SU-DHL-6 (cell line): ENCODE results near the gene WDR37.

ENCODE experiments used
- EZH2phosphoT487 ChIP-seq: fragments of 200-600 bp; sonication (generic), shearing (Covaris generic); conservative IDR thresholded peaks from 2 replicates; pipeline ENCODE4 v1.6.1; 2018; ENCODE audit warnings: mild to moderate bottlenecking, antibody characterized with exemption, low read length, moderate library complexity, mixed read lengths
- TF ChIP-seq, protein P1 (sequence below): fragments of 200-600 bp; sonication (generic); IDR thresholded peaks from one replicate; pipeline ENCODE4 v1.5.1; 2017; ENCODE audit warnings: antibody characterized with exemption, mild to moderate bottlenecking, low read length, moderate library complexity; ENCODE audit not compliant: insufficient read depth, poor library complexity, severe bottlenecking

DNA sequence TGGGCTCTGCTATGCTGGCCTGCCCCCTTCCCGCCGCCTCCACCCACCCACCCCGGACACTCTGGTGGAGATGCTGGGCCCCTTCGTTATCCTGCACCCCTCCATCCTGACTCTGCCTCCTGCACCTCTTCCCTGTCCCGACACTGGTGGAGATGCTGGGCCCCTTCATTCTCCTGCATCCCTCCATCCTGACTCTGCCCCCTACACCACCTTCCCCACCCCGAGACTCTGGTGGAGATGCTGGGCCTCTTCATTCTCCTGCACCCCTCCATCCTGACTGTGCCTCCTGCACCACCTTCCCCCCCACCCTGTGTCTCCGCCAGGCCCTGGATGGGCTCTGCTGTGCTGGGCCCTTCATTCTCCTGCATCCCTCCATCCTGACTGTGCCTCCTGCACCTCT, 45.5 kb upstream of the WDR37 start:
- TF ChIP-seq EZH2phosphoT487, result no peak
- TF ChIP-seq, protein P1, sequence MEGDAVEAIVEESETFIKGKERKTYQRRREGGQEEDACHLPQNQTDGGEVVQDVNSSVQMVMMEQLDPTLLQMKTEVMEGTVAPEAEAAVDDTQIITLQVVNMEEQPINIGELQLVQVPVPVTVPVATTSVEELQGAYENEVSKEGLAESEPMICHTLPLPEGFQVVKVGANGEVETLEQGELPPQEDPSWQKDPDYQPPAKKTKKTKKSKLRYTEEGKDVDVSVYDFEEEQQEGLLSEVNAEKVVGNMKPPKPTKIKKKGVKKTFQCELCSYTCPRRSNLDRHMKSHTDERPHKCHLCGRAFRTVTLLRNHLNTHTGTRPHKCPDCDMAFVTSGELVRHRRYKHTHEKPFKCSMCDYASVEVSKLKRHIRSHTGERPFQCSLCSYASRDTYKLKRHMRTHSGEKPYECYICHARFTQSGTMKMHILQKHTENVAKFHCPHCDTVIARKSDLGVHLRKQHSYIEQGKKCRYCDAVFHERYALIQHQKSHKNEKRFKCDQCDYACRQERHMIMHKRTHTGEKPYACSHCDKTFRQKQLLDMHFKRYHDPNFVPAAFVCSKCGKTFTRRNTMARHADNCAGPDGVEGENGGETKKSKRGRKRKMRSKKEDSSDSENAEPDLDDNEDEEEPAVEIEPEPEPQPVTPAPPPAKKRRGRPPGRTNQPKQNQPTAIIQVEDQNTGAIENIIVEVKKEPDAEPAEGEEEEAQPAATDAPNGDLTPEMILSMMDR, result no peak
